HepG2 (cell line): ENCODE measurements around the gene TPSD1.

Experiments used
- CTCF ChIP-seq: sonication (generic); formaldehyde crosslinking; IDR thresholded peaks from 2 replicates; pipeline ENCODE4 v1.5.0; 2020; ENCODE audit warnings: mild to moderate bottlenecking, missing genetic modification reagents, moderate library complexity
- FOXA3 ChIP-seq: IDR thresholded peaks from 2 replicates; pipeline ENCODE4 v1.6.1; 2016; ENCODE audit warnings: missing genetic modification reagents, missing compliant biosample characterization
- FOXO1 ChIP-seq: sonication (generic); formaldehyde crosslinking; IDR thresholded peaks from 2 replicates; pipeline ENCODE4 v1.4.0; 2020; ENCODE audit warnings: missing genetic modification reagents
- GMEB2 ChIP-seq: IDR thresholded peaks from 2 replicates; pipeline ENCODE4 v1.6.1; 2016; ENCODE audit warnings: missing biosample characterization, missing genetic modification reagents, low read depth
- MAFK ChIP-seq, 2 experiments: IDR thresholded peaks in 1 of 2; conservative IDR thresholded peaks in 1 of 2; 2 replicates each; pipeline ENCODE4 v1.6.1; 2011; ENCODE audit warnings: improper control_type of control experiment in 2 of 2, low read length in 2 of 2
- NFE2L2 ChIP-seq: fragments of 150-350 bp; IDR thresholded peaks from 2 replicates; pipeline ENCODE4 v1.6.1; 2014; ENCODE audit warnings: low read length
- POLR2A ChIP-seq, 2 experiments: IDR thresholded peaks; 2 replicates each; pipeline ENCODE4 v1.6.1; 2011; ENCODE audit warnings: low read depth in 2 of 2, low read length in 2 of 2, mild to moderate bottlenecking in 1 of 2, moderate library complexity in 1 of 2; ENCODE audit not compliant: insufficient read depth in 1 of 2
- PRMT3 ChIP-seq: sonication (generic); formaldehyde crosslinking; IDR thresholded peaks from 2 replicates; pipeline ENCODE4 v1.8.1; 2022; ENCODE audit warnings: low read depth, mild to moderate bottlenecking, moderate library complexity, missing genetic modification reagents, borderline replicate concordance
- TARDBP ChIP-seq: sonication (generic); formaldehyde crosslinking; IDR thresholded peaks from 2 replicates; pipeline ENCODE4 v1.8.0; 2022; ENCODE audit warnings: mild to moderate bottlenecking, missing genetic modification reagents
- THAP11 ChIP-seq: IDR thresholded peaks from 2 replicates; pipeline ENCODE4 v1.6.1; 2016; ENCODE audit warnings: missing biosample characterization, missing genetic modification reagents
- ZNF354B ChIP-seq: sonication (generic); formaldehyde crosslinking; IDR thresholded peaks from 2 replicates; pipeline ENCODE4 v1.8.0; 2022; ENCODE audit warnings: mild to moderate bottlenecking, missing genetic modification reagents

GRCh38 chr16:1293921-1294656 is 38.2 kb downstream of the TPSD1 start:
- no peak for TF ChIP-seq NFE2L2
- no peak for TF ChIP-seq POLR2A (IDR thresholded peaks at IDR 0.05; ENCODE audit: insufficient read depth in 1 of 2, low read depth in 2 of 2, low read length in 2 of 2)
- TF ChIP-seq FOXA3 (CRISPR knock-in tag), result no peak
- no peak for TF ChIP-seq TARDBP (CRISPR knock-in tag)
- no peak for TF ChIP-seq GMEB2 (CRISPR knock-in tag)
- TF ChIP-seq ZNF354B (CRISPR knock-in tag), result no peak
- TF ChIP-seq FOXO1 (CRISPR knock-in tag), result no peak
- TF ChIP-seq MAFK (conservative IDR thresholded peaks at IDR 0.05 in 1 of 2, IDR thresholded peaks at IDR 0.05 in 1 of 2; ENCODE audit: low read length in 2 of 2), result no peak
- TF ChIP-seq THAP11 (CRISPR knock-in tag), result no peak
- no peak for TF ChIP-seq PRMT3 (CRISPR knock-in tag)
- TF ChIP-seq CTCF (CRISPR knock-in tag), result no peak
